Dendritic cell treated with granulocyte-macrophage colony-stimulating factor and Interleukin-4, amounts not matched to agents 40 ng/mL and 50 ng/mL, for 4 days (primary cell): ENCODE data around the gene TAS2R41.
"Not testable (repeated sequence)": the region's sequence is repeated elsewhere in the genome, so short reads cannot be mapped to it uniquely, and the experiment has no call there.

Experiments
- H3K27ac Mint-ChIP-seq: one replicate; pipeline ENCODE4 v1.8.0; 2022; ENCODE audit warnings: mild to moderate bottlenecking, mixed read lengths
- H3K27me3 Mint-ChIP-seq: one replicate; pipeline ENCODE4 v1.8.0; 2022; ENCODE audit warnings: mild to moderate bottlenecking, mixed read lengths
- H3K36me3 Mint-ChIP-seq: one replicate; pipeline ENCODE4 v1.8.0; 2022; ENCODE audit warnings: low read depth, mixed read lengths
- H3K4me1 Mint-ChIP-seq: one replicate; pipeline ENCODE4 v1.8.0; 2022; ENCODE audit warnings: low read depth, mixed read lengths
- H3K4me3 Mint-ChIP-seq: one replicate; pipeline ENCODE4 v1.8.0; 2022; ENCODE audit warnings: mild to moderate bottlenecking, moderate library complexity, mixed read lengths
- H3K9me3 Mint-ChIP-seq: one replicate; pipeline ENCODE4 v1.8.0; 2022; ENCODE audit warnings: mixed read lengths
- intact Hi-C: fragments of 100-400 bp; cut with micrococcal nuclease; formaldehyde crosslinking; loops from one replicate; pipeline ENCODE4 v1.15.0; 2022

TAS2R41 gene

GRCh38 chr7:143463556-143463955, 14.1 kb upstream of the TAS2R41 start:
- H3K36me3 Mint-ChIP-seq: no peaks in the 10 kb centered on the region
- H3K4me3 Mint-ChIP-seq: no peak overlapping the region
- intact Hi-C loops: no loop called here
- no peaks in the 10 kb centered on the region for H3K27me3 Mint-ChIP-seq
- peaks cover 37% of the 10 kb centered on the region for H3K4me1 Mint-ChIP-seq
- no peaks in the 10 kb centered on the region for H3K9me3 Mint-ChIP-seq
- H3K27ac Mint-ChIP-seq: peak overlapping the region; percentile 55

- Mint-ChIP-seq H3K9me3 (no peaks in the 10 kb centered on the region), H3K27me3 (no peaks in the 10 kb centered on the region), H3K4me3 (no peak overlapping the region), H3K4me1 (peaks cover 33% of the 10 kb centered on the region), H3K27ac (peak overlapping the region; percentile 55), H3K36me3 (no peaks in the 10 kb centered on the region)
- intact Hi-C loops: no loop called here
Measured at GRCh38 chr7:143463957-143464356, 13.7 kb upstream of the TAS2R41 start.

- Mint-ChIP-seq H3K27me3 (no peaks in the 10 kb centered on the region), H3K27ac (no peak overlapping the region), H3K9me3 (peaks cover 15% of the 10 kb centered on the region), H3K4me3 (no peak overlapping the region), H3K4me1 (peaks cover 16% of the 10 kb centered on the region), H3K36me3 (no peaks in the 10 kb centered on the region)
- intact Hi-C loops: no loop called here
Measured at GRCh38 chr7:143467724-143468123, 9.9 kb upstream of the TAS2R41 start.

- H3K9me3 Mint-ChIP-seq: peaks cover 24% of the 10 kb centered on the region
- H3K4me1 Mint-ChIP-seq, H3K27ac Mint-ChIP-seq, intact Hi-C loops, H3K4me3 Mint-ChIP-seq, H3K27me3 Mint-ChIP-seq, H3K36me3 Mint-ChIP-seq: not testable (repeated sequence)
Measured at GRCh38 chr7:143472071-143472689, 5.5 kb upstream of the TAS2R41 start.

GRCh38 chr7:143479055-143479766, 1.5 kb downstream of the TAS2R41 start:
- Mint-ChIP-seq H3K36me3 (no peaks in the 10 kb centered on the region), H3K4me3 (no peak overlapping the region), H3K4me1 (peaks cover 14% of the 10 kb centered on the region), H3K27ac (no peak overlapping the region), H3K9me3 (peaks cover 5% of the 10 kb centered on the region), H3K27me3 (no peaks in the 10 kb centered on the region)
- intact Hi-C loops: no loop called here

- Mint-ChIP-seq H3K36me3 (no peaks in the 10 kb centered on the region), H3K27me3 (no peaks in the 10 kb centered on the region), H3K27ac (no peak overlapping the region), H3K9me3 (no peaks in the 10 kb centered on the region), H3K4me3 (no peak overlapping the region), H3K4me1 (peaks cover 27% of the 10 kb centered on the region)
- intact Hi-C loops: loop anchor here (10.0 kb wide), 2 partner anchors 66 to 166 kb away; partner anchors contain the start of gene CLCN1
Measured at GRCh38 chr7:143480501-143480900, 2.8 kb downstream of the TAS2R41 start.

- Mint-ChIP-seq H3K4me1 (peaks cover 47% of the 10 kb centered on the region), H3K4me3 (no peak overlapping the region), H3K9me3 (peaks cover 8% of the 10 kb centered on the region), H3K27ac (peak overlapping the region; percentile 83), H3K27me3 (no peaks in the 10 kb centered on the region), H3K36me3 (peaks cover 5% of the 10 kb centered on the region)
- intact Hi-C loops: loop anchor here (10.0 kb wide), 2 partner anchors 69 to 169 kb away; partner anchors contain the start of gene CLCN1
Measured at GRCh38 chr7:143484119-143484518, 6.4 kb downstream of the TAS2R41 start.

- Mint-ChIP-seq H3K27ac (peak overlapping the region; percentile 83), H3K4me3 (no peak overlapping the region), H3K4me1 (peaks cover 52% of the 10 kb centered on the region), H3K36me3 (peaks cover 5% of the 10 kb centered on the region), H3K9me3 (peaks cover 8% of the 10 kb centered on the region), H3K27me3 (no peaks in the 10 kb centered on the region)
- intact Hi-C loops: loop anchor here (5.0 to 10.0 kb wide), 3 partner anchors 70 to 243 kb away; partner anchors contain the start of gene CLCN1
Measured at GRCh38 chr7:143485094-143485493, 7.4 kb downstream of the TAS2R41 start.

- Mint-ChIP-seq H3K9me3 (peaks cover 8% of the 10 kb centered on the region), H3K4me1 (peaks cover 48% of the 10 kb centered on the region), H3K36me3 (peaks cover 5% of the 10 kb centered on the region), H3K27ac (peak overlapping the region; percentile 83), H3K27me3 (no peaks in the 10 kb centered on the region), H3K4me3 (no peak overlapping the region)
- intact Hi-C loops: loop anchor here (5.0 to 10.0 kb wide), 3 partner anchors 71 to 243 kb away; partner anchors contain the start of gene CLCN1
Measured at GRCh38 chr7:143485500-143485899, 7.8 kb downstream of the TAS2R41 start.

- H3K27ac Mint-ChIP-seq: peak overlapping the region; percentile 83
- peaks cover 53% of the 10 kb centered on the region for H3K4me1 Mint-ChIP-seq
- not testable (repeated sequence) for H3K27me3 Mint-ChIP-seq
Measured at GRCh38 chr7:143486266-143486665, 8.6 kb downstream of the TAS2R41 start.

GRCh38 chr7:143487061-143487460, 9.4 kb downstream of the TAS2R41 start:
- H3K4me1 Mint-ChIP-seq: peaks cover 61% of the 10 kb centered on the region
- intact Hi-C loops: loop anchor here (5.0 to 10.0 kb wide), 3 partner anchors 72 to 245 kb away; partner anchors contain the start of gene CLCN1
- H3K9me3 Mint-ChIP-seq: peaks cover 8% of the 10 kb centered on the region
- H3K27ac Mint-ChIP-seq: peak overlapping the region; percentile 83
- no peaks in the 10 kb centered on the region for H3K27me3 Mint-ChIP-seq
- H3K36me3 Mint-ChIP-seq: peaks cover 5% of the 10 kb centered on the region
- no peak overlapping the region for H3K4me3 Mint-ChIP-seq

More at GRCh38 chr7:143486266-143486665, 8.6 kb downstream of the TAS2R41 start:
- not testable (repeated sequence) for H3K36me3 Mint-ChIP-seq, H3K4me3 Mint-ChIP-seq, H3K9me3 Mint-ChIP-seq
- intact Hi-C loops: loop anchor here (5.0 to 10.0 kb wide), 3 partner anchors 71 to 244 kb away; partner anchors contain the start of gene CLCN1

GRCh38 chr7:143487566-143487965, 9.9 kb downstream of the TAS2R41 start:
- Mint-ChIP-seq H3K4me3 (no peak overlapping the region), H3K4me1 (peaks cover 66% of the 10 kb centered on the region), H3K9me3 (peaks cover 8% of the 10 kb centered on the region), H3K27me3 (no peaks in the 10 kb centered on the region), H3K36me3 (peaks cover 5% of the 10 kb centered on the region), H3K27ac (peak overlapping the region; percentile 83)
- intact Hi-C loops: loop anchor here (5.0 to 10.0 kb wide), 3 partner anchors 73 to 245 kb away; partner anchors contain the start of gene CLCN1

- Mint-ChIP-seq H3K4me1 (peaks cover 62% of the 10 kb centered on the region), H3K27ac (peak overlapping the region; percentile 41), H3K27me3 (no peaks in the 10 kb centered on the region), H3K36me3 (peaks cover 5% of the 10 kb centered on the region), H3K9me3 (peaks cover 15% of the 10 kb centered on the region), H3K4me3 (no peak overlapping the region)
- intact Hi-C loops: no loop called here
Measured at GRCh38 chr7:143490717-143491306, 13.1 kb downstream of the TAS2R41 start.

- Mint-ChIP-seq H3K27ac (peak overlapping the region; percentile 37), H3K36me3 (no peaks in the 10 kb centered on the region)
- intact Hi-C loops: no loop called here
Measured at GRCh38 chr7:143492043-143492471, 14.4 kb downstream of the TAS2R41 start.

More at GRCh38 chr7:143492043-143492471, 14.4 kb downstream of the TAS2R41 start:
- peaks cover 8% of the 10 kb centered on the region for H3K9me3 Mint-ChIP-seq
- H3K4me3 Mint-ChIP-seq: no peak overlapping the region
- H3K4me1 Mint-ChIP-seq: peaks cover 58% of the 10 kb centered on the region
- no peaks in the 10 kb centered on the region for H3K27me3 Mint-ChIP-seq
